ENCODE data around the gene PLA2G4C. TPM values are rescaled to one million over a fixed set of nuclear protein-coding genes. Genes with fewer than 3 reads are reported as not detected.
"Not testable (repeated sequence)": the region's sequence is repeated elsewhere in the genome, so short reads cannot be mapped to it uniquely, and the experiment has no call there.

Gene PLA2G4C
- total RNA-seq, 2 experiments from 2014 or later = 1.9 TPM

DNA sequence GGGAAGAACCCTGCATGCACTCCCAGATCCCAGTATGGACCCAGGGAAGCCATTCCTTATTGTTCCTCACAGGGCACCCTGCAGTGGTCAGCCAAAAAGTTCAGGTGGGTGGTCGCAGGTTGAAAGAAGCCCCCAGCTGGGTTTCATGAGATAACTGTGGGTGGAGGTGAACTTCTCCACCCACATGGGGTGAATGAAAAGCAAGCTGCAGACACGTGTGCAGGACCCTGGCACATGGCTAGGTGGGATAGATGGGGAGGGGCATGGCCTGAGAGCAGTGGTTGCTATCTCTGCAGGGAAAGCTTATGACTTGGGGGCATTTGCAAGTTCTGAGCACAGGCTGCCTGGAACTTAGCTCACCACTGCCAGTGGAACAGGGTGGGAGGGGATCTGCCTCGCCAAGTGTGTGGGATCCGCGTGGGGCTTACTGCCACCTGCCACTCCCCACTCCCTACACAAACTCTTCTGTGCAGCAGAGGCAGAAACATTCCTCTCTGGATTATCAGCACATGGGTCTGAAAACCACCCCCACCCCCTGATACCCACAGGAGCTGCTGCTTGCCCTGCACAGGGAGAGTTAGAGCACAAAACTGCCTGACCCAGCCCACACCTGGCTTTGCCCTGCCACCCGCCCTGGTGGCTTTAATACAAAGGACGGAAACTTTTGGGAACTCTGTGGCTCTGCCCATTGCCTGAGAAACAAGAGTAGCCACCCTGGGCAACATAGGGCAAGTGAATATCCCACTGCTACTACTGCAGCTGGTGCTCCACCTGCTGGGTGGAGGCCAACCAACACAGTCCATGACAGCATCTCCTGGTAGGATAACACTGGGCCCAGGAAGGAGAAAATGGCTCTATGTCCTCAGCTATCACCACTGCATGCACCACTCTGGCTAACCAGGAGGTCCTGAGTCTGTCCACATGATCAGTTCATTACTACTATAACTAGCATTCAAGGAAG lies 24.4 kb downstream of the PLA2G4C start:
- Histone ChIP-seq H3K27me3 (ENCODE audit: control insufficient read depth in 1 of 2, insufficient read depth in 2 of 2, low read length in 2 of 2) (peaks cover 0 to 2% of the 10 kb centered on the region in 2 experiments), H3K4me1 (ENCODE audit: insufficient read depth, low read length) (no peaks in the 10 kb centered on the region), H3K36me3 (ENCODE audit: insufficient read depth, low read length) (no peaks in the 10 kb centered on the region), H3K9me3 (ENCODE audit: control insufficient read depth in 1 of 2, insufficient read depth in 1 of 2, low read length in 2 of 2) (peaks cover 0 to 4% of the 10 kb centered on the region in 2 experiments), H3K27ac (ENCODE audit: low read depth in 1 of 2, low read length in 2 of 2) (no peak overlapping the region), H3K4me3 (ENCODE audit: low read length) (no peak overlapping the region)
- intact Hi-C loops (cut with DNase I, micrococcal nuclease) = no loop called here
- no peak for DNase-seq
- TF ChIP-seq CTCF (IDR thresholded peaks at IDR 0.05) = no peak
- CTCF ChIA-PET = no interaction called here
- no peak overlapping the region for H3K4me3 Mint-ChIP-seq
- POLR2A ChIA-PET = interaction anchor here (0.5 kb wide), 1 partner anchor 139 kb away, joined by 3 read pairs; no protein-coding TSS in a partner anchor
- no peaks in the 10 kb centered on the region for H3K4me1 Mint-ChIP-seq (ENCODE audit: low read depth)
- H3K27ac Mint-ChIP-seq = no peak overlapping the region
- no peaks in the 10 kb centered on the region for H3K36me3 Mint-ChIP-seq (ENCODE audit: low read depth)
- no peak for ATAC-seq (ENCODE audit: poor library complexity)
- no peaks in the 10 kb centered on the region for H3K9me3 Mint-ChIP-seq
- H3K27me3 Mint-ChIP-seq = peaks cover 19% of the 10 kb centered on the region

DNA sequence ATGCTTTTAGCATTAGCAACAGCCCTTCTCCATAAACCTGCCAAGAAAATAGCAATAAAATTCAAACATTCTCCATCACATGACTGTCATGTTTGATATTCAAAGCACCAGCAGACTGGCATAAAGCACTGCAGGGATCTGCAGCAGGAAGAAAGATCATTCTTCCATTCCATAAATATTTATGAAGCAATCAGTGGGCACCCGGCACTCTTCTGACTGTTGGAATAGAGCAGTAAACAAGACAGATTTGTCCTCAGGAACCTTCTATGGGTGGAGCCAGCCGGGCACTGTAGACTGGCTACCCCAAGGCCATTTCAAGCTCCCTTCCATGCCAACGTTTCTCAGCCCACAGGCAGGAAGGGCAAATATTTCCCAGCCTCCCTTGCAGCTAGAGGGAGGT lies 25.5 kb downstream of the PLA2G4C start:
- intact Hi-C loops (cut with DNase I, micrococcal nuclease) = no loop called here
- POLR2A ChIA-PET = interaction anchor here (0.5 kb wide), 1 partner anchor 141 kb away, joined by 3 read pairs; no protein-coding TSS in a partner anchor
- H3K4me3 Mint-ChIP-seq = no peak overlapping the region
- H3K9me3 Mint-ChIP-seq = no peaks in the 10 kb centered on the region
- no peak overlapping the region for H3K27ac Mint-ChIP-seq
- peaks cover 18% of the 10 kb centered on the region for H3K27me3 Mint-ChIP-seq
- no peaks in the 10 kb centered on the region for H3K36me3 Mint-ChIP-seq (ENCODE audit: low read depth)
- CTCF ChIA-PET = no interaction called here
- no peak for DNase-seq
- Histone ChIP-seq H3K27ac (ENCODE audit: low read depth in 1 of 2, low read length in 2 of 2) (no peak overlapping the region), H3K36me3 (ENCODE audit: insufficient read depth, low read length) (no peaks in the 10 kb centered on the region), H3K27me3 (ENCODE audit: control insufficient read depth in 1 of 2, insufficient read depth in 2 of 2, low read length in 2 of 2) (peaks cover 0 to 2% of the 10 kb centered on the region in 2 experiments), H3K4me1 (ENCODE audit: insufficient read depth, low read length) (no peaks in the 10 kb centered on the region), H3K9me3 (ENCODE audit: control insufficient read depth in 1 of 2, insufficient read depth in 1 of 2, low read length in 2 of 2) (peaks cover 0 to 4% of the 10 kb centered on the region in 2 experiments), H3K4me3 (ENCODE audit: low read length) (no peak overlapping the region)
- no peaks in the 10 kb centered on the region for H3K4me1 Mint-ChIP-seq (ENCODE audit: low read depth)
- TF ChIP-seq CTCF (IDR thresholded peaks at IDR 0.05) = no peak
- ATAC-seq (ENCODE audit: poor library complexity) = no peak

DNA sequence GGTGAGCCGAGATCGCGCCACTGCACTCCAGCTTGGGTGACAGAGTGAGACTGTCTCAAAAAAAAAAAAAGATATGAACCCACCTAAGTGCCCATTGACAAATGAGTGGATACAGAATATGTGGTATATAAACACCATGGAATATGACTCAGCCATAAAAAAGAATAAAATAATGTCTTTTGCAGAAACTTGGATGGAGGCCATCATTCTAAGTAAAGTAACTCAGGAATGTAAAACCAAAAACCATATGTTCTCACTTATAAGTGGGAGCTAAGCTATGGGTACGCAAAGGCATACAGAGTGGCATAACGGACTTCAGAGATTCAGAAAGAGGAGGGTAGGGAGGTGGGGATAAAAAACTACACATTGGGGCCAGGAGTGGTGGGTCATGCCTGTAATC lies 29.5 kb downstream of the PLA2G4C start:
- ChIA-PET CTCF (no interaction called here), POLR2A (no interaction called here)
- Mint-ChIP-seq H3K4me3 (no peak overlapping the region), H3K27ac (no peak overlapping the region), H3K36me3 (ENCODE audit: low read depth) (no peaks in the 10 kb centered on the region), H3K27me3 (peaks cover 6% of the 10 kb centered on the region), H3K4me1 (ENCODE audit: low read depth) (no peaks in the 10 kb centered on the region), H3K9me3 (no peaks in the 10 kb centered on the region)
- intact Hi-C loops (cut with DNase I, micrococcal nuclease) = no loop called here
- no peaks in the 10 kb centered on the region for H3K36me3 ChIP-seq (ENCODE audit: insufficient read depth, low read length)
- no peaks in the 10 kb centered on the region for H3K4me1 ChIP-seq (ENCODE audit: insufficient read depth, low read length)
- H3K27me3 ChIP-seq (ENCODE audit: control insufficient read depth in 1 of 2, insufficient read depth in 2 of 2, low read length in 2 of 2) = no peaks in the 10 kb centered on the region
- DNase-seq = no peak
- ATAC-seq (ENCODE audit: poor library complexity) = no peak
- H3K9me3 ChIP-seq (ENCODE audit: control insufficient read depth in 1 of 2, insufficient read depth in 1 of 2, low read length in 2 of 2) = peaks cover 0 to 2% of the 10 kb centered on the region in 2 experiments
- H3K27ac ChIP-seq (ENCODE audit: low read depth in 1 of 2, low read length in 2 of 2) = no peak overlapping the region
- no peak for TF ChIP-seq CTCF (IDR thresholded peaks at IDR 0.05)
- no peak overlapping the region for H3K4me3 ChIP-seq (ENCODE audit: low read length)

DNA sequence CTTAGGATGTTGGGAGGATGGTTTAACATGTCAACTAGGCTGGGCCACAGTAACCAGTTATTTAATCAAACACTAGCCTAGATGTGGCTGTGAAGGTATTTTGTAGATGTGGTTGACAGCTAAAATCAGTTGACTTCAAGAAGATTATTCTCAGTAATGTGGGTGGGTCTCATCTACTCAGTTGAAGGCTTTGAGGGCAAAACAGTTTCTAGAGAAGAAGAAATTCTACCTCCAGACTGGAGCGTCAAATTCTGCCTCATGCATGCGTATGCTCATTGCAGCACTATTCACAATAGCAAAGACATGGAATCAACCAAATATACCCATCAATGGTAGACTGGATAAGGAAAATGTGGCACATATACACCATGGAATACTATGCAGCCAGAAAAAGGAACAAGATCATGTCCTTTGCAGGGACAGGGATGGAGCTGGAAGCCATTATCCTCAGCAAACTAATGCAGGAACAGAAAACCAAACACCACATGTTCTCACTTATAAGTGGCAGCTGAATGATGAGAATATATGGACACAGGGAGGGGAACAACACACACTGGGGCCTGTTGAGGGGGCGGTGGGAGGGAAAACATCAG lies 40.3 kb downstream of the PLA2G4C start:
- H3K36me3 ChIP-seq (ENCODE audit: insufficient read depth, low read length); CTCF ChIA-PET; ATAC-seq (ENCODE audit: poor library complexity); H3K9me3 ChIP-seq (ENCODE audit: control insufficient read depth in 1 of 2, insufficient read depth in 1 of 2, low read length in 2 of 2); H3K4me3 Mint-ChIP-seq; H3K27me3 ChIP-seq (ENCODE audit: control insufficient read depth in 1 of 2, insufficient read depth in 2 of 2, low read length in 2 of 2); H3K27ac Mint-ChIP-seq; H3K4me1 Mint-ChIP-seq (ENCODE audit: low read depth); H3K4me1 ChIP-seq (ENCODE audit: insufficient read depth, low read length); H3K27me3 Mint-ChIP-seq; H3K9me3 Mint-ChIP-seq; POLR2A ChIA-PET; H3K36me3 Mint-ChIP-seq (ENCODE audit: low read depth); intact Hi-C loops (cut with DNase I, micrococcal nuclease); H3K4me3 ChIP-seq (ENCODE audit: low read length); DNase-seq; H3K27ac ChIP-seq (ENCODE audit: low read depth in 1 of 2, low read length in 2 of 2): not testable (repeated sequence)
